ENCODE measurements around the gene ATP5MK. TPM values are rescaled to one million over a fixed set of nuclear protein-coding genes. Genes with fewer than 3 reads are reported as not detected.

The ATP5MK gene
- total and polyA plus RNA-seq, 8 donors: 113 to 488 (median 142) TPM

GRCh38 chr10:103394180-103394579 lies 2.1 kb downstream of the ATP5MK start:
- TF ChIP-seq CTCF (IDR thresholded peaks at IDR 0.05): no peak

GRCh38 chr10:103382769-103383168 lies 13.5 kb downstream of the ATP5MK start:
- H3K27me3 ChIP-seq: no peaks in the 10 kb centered on the region
- DNase-seq: no peak
- H3K4me1 ChIP-seq: no peaks in the 10 kb centered on the region
- WGBS, 2 donors: 95 to 98% methylated on average over 5 of the region's 5 CpGs
- no peak for TF ChIP-seq CTCF (IDR thresholded peaks at IDR 0.05)
- peaks cover 2 to 31% (median 11%) of the 10 kb centered on the region in 3 donors for H3K36me3 ChIP-seq
- FAIRE-seq: no peak
- intact Hi-C loops (cut with DNase I): no loop called here
- H3K4me3 ChIP-seq: no peak overlapping the region
- ATAC-seq: no peak
- no peaks in the 10 kb centered on the region for H3K9me3 ChIP-seq
- no peak overlapping the region for H3K27ac ChIP-seq

More at GRCh38 chr10:103394180-103394579, 2.1 kb downstream of the ATP5MK start:
- H3K4me3 ChIP-seq: no peak overlapping the region
- peaks cover 15 to 25% (median 18%) of the 10 kb centered on the region in 3 donors for H3K4me1 ChIP-seq
- no peak overlapping the region for H3K27ac ChIP-seq
- no peaks in the 10 kb centered on the region for H3K9me3 ChIP-seq
- intact Hi-C loops (cut with DNase I): no loop called here
- no peak for DNase-seq
- 85 to 86% methylated on average over 14 of the region's 14 CpGs for WGBS, 2 donors
- H3K27me3 ChIP-seq: no peaks in the 10 kb centered on the region
- no peak for ATAC-seq
- FAIRE-seq: no peak
- peaks cover 0 to 33% (median 5%) of the 10 kb centered on the region in 3 donors for H3K36me3 ChIP-seq

- H3K4me3 ChIP-seq: no peak overlapping the region
- no peak overlapping the region for H3K27ac ChIP-seq
- intact Hi-C loops (cut with DNase I): no loop called here
- no peaks in the 10 kb centered on the region for H3K27me3 ChIP-seq
- no peak for ATAC-seq
- no peak for TF ChIP-seq CTCF (IDR thresholded peaks at IDR 0.05)
- 93 to 98% methylated on average over 5 of the region's 5 CpGs for WGBS, 2 donors
- H3K4me1 ChIP-seq: peaks cover 2 to 4% (median 3%) of the 10 kb centered on the region in 3 donors
- DNase-seq: no peak
- FAIRE-seq: no peak
- no peaks in the 10 kb centered on the region for H3K9me3 ChIP-seq
- H3K36me3 ChIP-seq: peaks cover 0 to 11% (median 0%) of the 10 kb centered on the region in 3 donors
Observed at GRCh38 chr10:103374263-103374662, 22.0 kb downstream of the ATP5MK start.

GRCh38 chr10:103373544-103373943 lies 22.7 kb downstream of the ATP5MK start:
- Histone ChIP-seq H3K4me3 (no peak overlapping the region), H3K4me1 (peaks cover 2 to 9% (median 8%) of the 10 kb centered on the region in 3 donors), H3K36me3 (peaks cover 0 to 11% (median 0%) of the 10 kb centered on the region in 3 donors), H3K9me3 (no peaks in the 10 kb centered on the region), H3K27me3 (no peaks in the 10 kb centered on the region), H3K27ac (no peak overlapping the region)
- FAIRE-seq (no peak), ATAC-seq (no peak), DNase-seq (no peak)
- TF ChIP-seq CTCF (IDR thresholded peaks at IDR 0.05): no peak
- intact Hi-C loops (cut with DNase I): no loop called here
- 86 to 92% methylated on average over 3 of the region's 3 CpGs for WGBS, 2 donors

GRCh38 chr10:103367782-103368518 lies 28.3 kb downstream of the ATP5MK start, which contains the start of gene TAF5:
Gene TAF5, plus strand, starts transcription at chr10:103367976. Its CDS starts 14 bp downstream, at chr10:103367990.
- H3K4me3 ChIP-seq: peak within 1 kb of the TSS; percentile 95 to 100 (median 98)
- peaks cover 2 to 9% (median 8%) of the 10 kb centered on the region in 3 donors for H3K4me1 ChIP-seq
- FAIRE-seq (peak; percentile 69), ATAC-seq (peak; percentile 88 to 94 (median 92)), DNase-seq (peak; percentile 90 to 95 (median 92))
- intact Hi-C loops (cut with DNase I): no loop called here
- no peak for TF ChIP-seq CTCF (IDR thresholded peaks at IDR 0.05)
- WGBS, 2 donors: 0 to 1% methylated on average over 62 to 81 of the region's 81 CpGs
- H3K36me3 ChIP-seq: no peaks in the 10 kb centered on the region
- no peaks in the 10 kb centered on the region for H3K27me3 ChIP-seq
- H3K27ac ChIP-seq: peak within 1 kb of the TSS; percentile 65 to 86 (median 82)
- no peaks in the 10 kb centered on the region for H3K9me3 ChIP-seq
